Endodermal cell (in vitro differentiated cells): ENCODE measurements around the gene HS1BP3. TPM values are rescaled to one million over a fixed set of nuclear protein-coding genes. Genes with fewer than 3 reads are reported as not detected.

Experiments
- DNase-seq: peaks from one replicate; pipeline ENCODE4 v3.0.0-alpha.2; 2017
- H3K27ac ChIP-seq: 2 replicates; pipeline ENCODE4 v1.5.1; 2013; ENCODE audit warnings: mild to moderate bottlenecking, low read depth, low read length, moderate library complexity
- H3K27me3 ChIP-seq: 2 replicates; pipeline ENCODE4 v1.6.1; 2013; ENCODE audit warnings: mild to moderate bottlenecking, low read length, moderate library complexity; ENCODE audit not compliant: insufficient read depth, control insufficient read depth, poor library complexity, severe bottlenecking
- H3K36me3 ChIP-seq: 2 replicates; pipeline ENCODE4 v1.7.0; 2013; ENCODE audit warnings: mild to moderate bottlenecking, low read length, moderate library complexity; ENCODE audit not compliant: control insufficient read depth, insufficient read depth
- H3K4me1 ChIP-seq: one replicate; pipeline ENCODE4 v1.7.0; 2013; ENCODE audit warnings: low read length; ENCODE audit not compliant: control insufficient read depth, insufficient read depth
- H3K4me3 ChIP-seq: 2 replicates; pipeline ENCODE4 v1.5.1; 2013; ENCODE audit warnings: mild to moderate bottlenecking, low read length, moderate library complexity
- H3K9ac ChIP-seq: 2 replicates; pipeline ENCODE4 v1.6.1; 2013; ENCODE audit warnings: mild to moderate bottlenecking, low read length, moderate library complexity; ENCODE audit not compliant: poor library complexity, severe bottlenecking; ENCODE audit errors: extremely low read depth
- H3K9me3 ChIP-seq: 2 replicates; pipeline ENCODE4 v1.6.1; 2013; ENCODE audit warnings: mild to moderate bottlenecking, low read length, moderate library complexity; ENCODE audit not compliant: control insufficient read depth
- H3K27ac Mint-ChIP-seq: 2 replicates; pipeline ENCODE4 v1.8.0; 2020; ENCODE audit warnings: mixed read lengths
- H3K27me3 Mint-ChIP-seq: 2 replicates; pipeline ENCODE4 v1.8.0; 2021; ENCODE audit warnings: mild to moderate bottlenecking, mixed read lengths; ENCODE audit not compliant: insufficient read depth
- H3K36me3 Mint-ChIP-seq: 2 replicates; pipeline ENCODE4 v1.8.0; 2020; ENCODE audit warnings: low read depth, mixed read lengths
- H3K4me1 Mint-ChIP-seq: 2 replicates; pipeline ENCODE4 v1.8.0; 2020; ENCODE audit warnings: mixed read lengths
- H3K4me3 Mint-ChIP-seq: 2 replicates; pipeline ENCODE4 v1.8.0; 2020; ENCODE audit warnings: mild to moderate bottlenecking, moderate library complexity, mixed read lengths
- H3K9me3 Mint-ChIP-seq: 2 replicates; pipeline ENCODE4 v1.8.0; 2020; ENCODE audit warnings: mild to moderate bottlenecking, mixed read lengths
- WGBS, 2 experiments: methylation state at CpG; one replicate each; pipeline versions ENCODE4 v1.1.5 to v1.1.7; 2013; ENCODE audit warnings: missing lambda C conversion rate in 2 of 2, mixed read lengths in 1 of 2; ENCODE audit not compliant: insufficient coverage in 1 of 2, insufficient read length in 1 of 2; 5-methylcytosine and 5-hydroxymethylcytosine counted together
- total RNA-seq, 2 donors: library from RNA; stranded (reverse); fragmentation: NEBNext Ultra II Directional in 1 of 2; extraction: Animal tissue kit (Norgen Biotek cat#: 25700) in 1 of 2; gene quantifications; 2 replicates in 1 of 2; 3 replicates in 1 of 2; pipeline ENCODE4 v1.2.1, GENCODE V29; 2021
- TF ChIP-seq, protein P1 (sequence below): fragments of 200-600 bp; sonication (generic); conservative IDR thresholded peaks from 2 replicates; pipeline ENCODE4 v1.5.0; 2021; ENCODE audit warnings: antibody characterized with exemption, mild to moderate bottlenecking

The HS1BP3 gene
- total RNA-seq, 2 donors from 2014 or later: 23.0 to 26.2 TPM

- no peak overlapping the region for H3K27ac Mint-ChIP-seq
- Histone ChIP-seq H3K27me3 (no peaks in the 10 kb centered on the region), H3K4me3 (no peak overlapping the region), H3K36me3 (peaks cover 7% of the 10 kb centered on the region), H3K9ac (no peak overlapping the region), H3K9me3 (no peaks in the 10 kb centered on the region), H3K4me1 (no peaks in the 10 kb centered on the region), H3K27ac (no peak overlapping the region)
- H3K27me3 Mint-ChIP-seq: no peaks in the 10 kb centered on the region
- H3K4me1 Mint-ChIP-seq: peaks cover 15% of the 10 kb centered on the region
- no peak overlapping the region for H3K4me3 Mint-ChIP-seq
- peaks cover 5% of the 10 kb centered on the region for H3K36me3 Mint-ChIP-seq
- TF ChIP-seq, protein P1, sequence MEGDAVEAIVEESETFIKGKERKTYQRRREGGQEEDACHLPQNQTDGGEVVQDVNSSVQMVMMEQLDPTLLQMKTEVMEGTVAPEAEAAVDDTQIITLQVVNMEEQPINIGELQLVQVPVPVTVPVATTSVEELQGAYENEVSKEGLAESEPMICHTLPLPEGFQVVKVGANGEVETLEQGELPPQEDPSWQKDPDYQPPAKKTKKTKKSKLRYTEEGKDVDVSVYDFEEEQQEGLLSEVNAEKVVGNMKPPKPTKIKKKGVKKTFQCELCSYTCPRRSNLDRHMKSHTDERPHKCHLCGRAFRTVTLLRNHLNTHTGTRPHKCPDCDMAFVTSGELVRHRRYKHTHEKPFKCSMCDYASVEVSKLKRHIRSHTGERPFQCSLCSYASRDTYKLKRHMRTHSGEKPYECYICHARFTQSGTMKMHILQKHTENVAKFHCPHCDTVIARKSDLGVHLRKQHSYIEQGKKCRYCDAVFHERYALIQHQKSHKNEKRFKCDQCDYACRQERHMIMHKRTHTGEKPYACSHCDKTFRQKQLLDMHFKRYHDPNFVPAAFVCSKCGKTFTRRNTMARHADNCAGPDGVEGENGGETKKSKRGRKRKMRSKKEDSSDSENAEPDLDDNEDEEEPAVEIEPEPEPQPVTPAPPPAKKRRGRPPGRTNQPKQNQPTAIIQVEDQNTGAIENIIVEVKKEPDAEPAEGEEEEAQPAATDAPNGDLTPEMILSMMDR: no peak
- no peak for DNase-seq
- H3K9me3 Mint-ChIP-seq: no peaks in the 10 kb centered on the region
- 76 to 92% methylated on average over 2 to 7 of the region's 7 CpGs for WGBS, 2 experiments
Measured at GRCh38 chr2:20632446-20632990, 18.4 kb downstream of the HS1BP3 start.

DNA sequence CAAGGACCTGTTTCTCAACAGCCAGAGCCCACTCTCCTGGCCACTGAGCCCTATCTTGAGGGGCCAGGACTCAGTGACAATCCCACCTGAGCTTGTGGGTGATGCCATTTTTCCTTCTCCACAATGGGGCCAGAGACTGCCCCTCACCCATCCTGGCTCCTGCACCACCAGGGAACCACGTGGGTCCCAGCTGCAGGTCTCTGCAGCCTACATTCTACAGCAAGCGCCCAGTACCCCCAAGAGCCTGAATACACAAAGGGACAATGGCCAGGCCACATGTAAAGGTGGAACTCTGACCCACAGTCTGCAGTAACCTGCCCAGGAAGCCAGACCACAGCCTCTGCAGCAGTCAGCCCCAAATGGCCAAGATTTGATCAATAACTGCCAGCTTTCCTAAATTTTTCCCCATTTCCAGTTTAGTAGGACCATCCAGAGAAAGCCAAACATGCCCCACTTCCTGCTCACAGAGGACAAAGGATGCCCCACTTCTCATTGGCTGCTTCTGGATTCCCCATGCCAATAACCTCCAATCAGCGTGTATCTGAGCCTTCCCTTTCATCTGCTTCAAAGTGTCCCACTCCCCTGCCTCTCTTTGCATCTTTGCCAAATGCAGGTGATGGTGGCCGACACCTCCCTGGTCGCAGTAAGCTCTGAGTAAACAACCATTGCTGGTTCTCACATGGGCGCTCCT is 19.1 kb downstream of the HS1BP3 start:
- Histone ChIP-seq H3K27me3 (no peaks in the 10 kb centered on the region), H3K4me1 (no peaks in the 10 kb centered on the region), H3K4me3 (no peak overlapping the region), H3K27ac (no peak overlapping the region), H3K9ac (no peak overlapping the region), H3K9me3 (no peaks in the 10 kb centered on the region), H3K36me3 (peaks cover 7% of the 10 kb centered on the region)
- H3K27ac Mint-ChIP-seq: no peak overlapping the region
- H3K4me1 Mint-ChIP-seq: peaks cover 12% of the 10 kb centered on the region
- TF ChIP-seq, protein P1: no peak
- peaks cover 5% of the 10 kb centered on the region for H3K36me3 Mint-ChIP-seq
- H3K4me3 Mint-ChIP-seq: no peak overlapping the region
- H3K27me3 Mint-ChIP-seq: no peaks in the 10 kb centered on the region
- 89 to 90% methylated on average over 5 to 6 of the region's 6 CpGs for WGBS, 2 experiments
- H3K9me3 Mint-ChIP-seq: no peaks in the 10 kb centered on the region
- DNase-seq: no peak

DNA sequence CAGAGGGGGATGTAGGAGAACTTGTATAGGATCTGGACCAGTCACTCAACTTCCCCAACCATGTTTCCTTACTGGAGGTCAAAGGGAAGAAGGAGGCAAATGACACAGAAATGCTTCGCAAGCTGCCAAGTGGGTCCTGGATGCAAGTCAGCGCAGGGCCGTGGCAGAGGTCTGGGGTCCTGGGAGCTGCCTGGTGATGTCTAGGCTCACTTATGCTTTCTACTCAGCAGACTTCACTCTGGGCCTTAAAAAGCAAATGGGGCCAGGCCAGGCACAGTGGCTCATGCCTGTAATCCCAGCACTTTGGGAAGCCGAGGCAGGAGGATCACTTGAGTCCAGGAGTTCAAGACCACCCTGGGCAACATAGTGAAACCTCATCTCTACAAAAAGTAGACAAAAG is 19.9 kb downstream of the HS1BP3 start:
- TF ChIP-seq, protein P1: no peak
- Mint-ChIP-seq H3K9me3 (no peaks in the 10 kb centered on the region), H3K27me3 (no peaks in the 10 kb centered on the region), H3K27ac (no peak overlapping the region), H3K4me1 (peaks cover 17% of the 10 kb centered on the region), H3K36me3 (peaks cover 4% of the 10 kb centered on the region), H3K4me3 (no peak overlapping the region)
- Histone ChIP-seq H3K4me3 (no peak overlapping the region), H3K9ac (no peak overlapping the region), H3K4me1 (no peaks in the 10 kb centered on the region), H3K27ac (no peak overlapping the region), H3K36me3 (peaks cover 7% of the 10 kb centered on the region), H3K27me3 (no peaks in the 10 kb centered on the region), H3K9me3 (no peaks in the 10 kb centered on the region)
- DNase-seq: no peak
- WGBS, 2 experiments: 91 to 94% methylated on average over 3 to 4 of the region's 4 CpGs
